Spleen (tissue), 11 donors: ENCODE results near the gene ITGA7. TPM values are rescaled to one million over a fixed set of nuclear protein-coding genes. Genes with fewer than 3 reads are reported as not detected.

Experiments used
- DNase-seq: peaks from one replicate; pipeline ENCODE4 v3.0.0-alpha.2; 2020
- H3K27ac ChIP-seq, 8 donors: fragments of 200-600 bp; sonication (generic) in 7 of 8; 1 replicate in 4 of 8; 2 replicates in 4 of 8; pipeline versions ENCODE4 v1.5.0 to v1.8.0; 2016 to 2021; ENCODE audit warnings: inconsistent platforms in 4 of 8, mild to moderate bottlenecking in 4 of 8, moderate library complexity in 1 of 8
- H3K27me3 ChIP-seq, 7 donors: fragments of 200-600 bp; sonication (generic) in 6 of 7; replicated peaks in 1 of 7; 1 replicate in 4 of 7; 2 replicates in 3 of 7; pipeline versions ENCODE4 v1.5.0 to v1.8.0; 2016 to 2021; ENCODE audit warnings: inconsistent platforms in 3 of 7, mild to moderate bottlenecking in 1 of 7
- H3K36me3 ChIP-seq, 6 donors: fragments of 200-600 bp; sonication (generic) in 5 of 6; 1 replicate in 4 of 6; 2 replicates in 2 of 6; pipeline versions ENCODE4 v1.5.0 to v1.8.0; 2016 to 2021; ENCODE audit warnings: inconsistent platforms in 2 of 6
- H3K4me1 ChIP-seq, 6 donors: fragments of 200-600 bp; sonication (generic) in 5 of 6; 1 replicate in 3 of 6; 2 replicates in 3 of 6; pipeline versions ENCODE4 v1.5.0 to v1.8.0; 2016 to 2021; ENCODE audit warnings: inconsistent platforms in 3 of 6
- H3K4me3 ChIP-seq, 8 donors: fragments of 200-600 bp; sonication (generic) in 7 of 8; 1 replicate in 4 of 8; 2 replicates in 4 of 8; pipeline versions ENCODE4 v1.5.0 to v1.8.0; 2016 to 2021; ENCODE audit warnings: inconsistent platforms in 4 of 8, mild to moderate bottlenecking in 4 of 8, moderate library complexity in 2 of 8
- H3K9me3 ChIP-seq, 8 donors: fragments of 200-600 bp; sonication (generic) in 7 of 8; 1 replicate in 4 of 8; 2 replicates in 4 of 8; pipeline versions ENCODE4 v1.5.0 to v1.8.0; 2016 to 2021; ENCODE audit warnings: inconsistent platforms in 4 of 8
- POLR2A ChIP-seq, 3 donors: fragments of 450-650 bp; IDR thresholded peaks; one replicate each; pipeline ENCODE4 v1.5.1; 2017; ENCODE audit warnings: antibody characterized with exemption in 3 of 3, mild to moderate bottlenecking in 1 of 3
- POLR2AphosphoS5 ChIP-seq, 3 donors: sonication (generic); formaldehyde crosslinking; IDR thresholded peaks; one replicate each; pipeline ENCODE4 v1.5.1; 2017; ENCODE audit warnings: antibody characterized with exemption in 3 of 3
- WGBS, 5 donors: extraction: QIAGEN DNeasy Blood & Tissue Kit in 3 of 5; methylation state at CpG; one replicate each; pipeline versions ENCODE4 v1.1.5 to v1.1.7; 2013 to 2018; 5-methylcytosine and 5-hydroxymethylcytosine counted together
- intact Hi-C: fragments of 100-400 bp; cut with DNase I; formaldehyde crosslinking; loops from one replicate; pipeline ENCODE4 v1.15.0; 2023; ENCODE audit warnings: low total_unique reads
- polyA plus RNA-seq, 3 donors: library from polyadenylated mRNA; stranded (reverse); fragments of 200-250 nt; gene quantifications; one replicate each; pipeline ENCODE4 v1.2.1, GENCODE V29; 2013
- total RNA-seq, 7 donors: library from RNA; depleted of rRNA in 3 of 7; stranded (reverse); fragments of >200 nt in 3 of 7; fragmentation: NEBNext Ultra II Directional in 4 of 7; extraction: Animal tissue kit (Norgen Biotek cat#: 25700) in 4 of 7; gene quantifications; one replicate each; pipeline versions ENCODE4 v1.1.0 to v1.2.1, GENCODE V29; 2016 to 2021
- TF ChIP-seq, protein P1 (sequence below), 11 experiments: fragments of 200-600 bp in 7 of 11; fragments of 450-650 bp in 4 of 11; sonication (generic) in 4 of 11; IDR thresholded peaks in 8 of 11; conservative IDR thresholded peaks in 3 of 11; 1 replicate in 7 of 11; 2 replicates in 4 of 11; pipeline versions ENCODE4 v1.4.0 to v1.8.0; 2016 to 2021; ENCODE audit warnings: antibody characterized with exemption in 11 of 11, inconsistent platforms in 4 of 11, mild to moderate bottlenecking in 1 of 11
- donor health status: healthy with polysubstance abuse.
- donor health status: DM: no; HTN: no; CAD: no; lungs with moderate emphysema.
- donor health status: DM: no; HTN: no; CAD: no.
- donor health status: Bipolar disorder and iron deficiency.
- donor health status: healthy.
- donor health status: DM: no; HTN: no; CAD: no.
- donor health status: DM: yes; HTN: yes; CAD: no.

ITGA7 gene
- total and polyA plus RNA-seq, 10 donors, result 4.4 to 93.2 (median 19.6) TPM

DNA sequence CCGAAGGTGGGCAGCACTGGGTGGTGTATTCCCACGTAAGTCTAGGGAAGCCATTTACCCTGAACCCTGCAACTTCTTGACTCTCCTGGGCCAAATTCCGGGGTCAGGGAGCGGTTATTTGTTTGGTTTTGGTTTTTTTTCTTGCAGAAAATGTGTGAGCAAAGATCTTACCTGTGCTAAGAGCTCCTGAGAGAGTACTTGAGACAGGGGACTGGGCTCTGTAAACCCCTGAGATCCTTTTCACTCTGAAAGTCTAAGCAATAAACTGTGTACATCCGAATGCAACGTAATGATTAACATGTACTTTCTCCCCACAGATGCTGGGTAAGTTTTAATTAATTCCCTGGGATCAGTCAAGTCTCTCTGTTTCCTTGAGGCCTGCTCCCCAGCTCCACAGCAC is 49.5 kb downstream of the ITGA7 start:
- Histone ChIP-seq H3K27me3 (no peaks in the 10 kb centered on the region), H3K27ac (no peak overlapping the region), H3K36me3 (no peaks in the 10 kb centered on the region), H3K4me1 (peaks cover 0 to 15% (median 8%) of the 10 kb centered on the region in 6 donors), H3K4me3 (no peak overlapping the region), H3K9me3 (no peaks in the 10 kb centered on the region)
- TF ChIP-seq, protein P1, sequence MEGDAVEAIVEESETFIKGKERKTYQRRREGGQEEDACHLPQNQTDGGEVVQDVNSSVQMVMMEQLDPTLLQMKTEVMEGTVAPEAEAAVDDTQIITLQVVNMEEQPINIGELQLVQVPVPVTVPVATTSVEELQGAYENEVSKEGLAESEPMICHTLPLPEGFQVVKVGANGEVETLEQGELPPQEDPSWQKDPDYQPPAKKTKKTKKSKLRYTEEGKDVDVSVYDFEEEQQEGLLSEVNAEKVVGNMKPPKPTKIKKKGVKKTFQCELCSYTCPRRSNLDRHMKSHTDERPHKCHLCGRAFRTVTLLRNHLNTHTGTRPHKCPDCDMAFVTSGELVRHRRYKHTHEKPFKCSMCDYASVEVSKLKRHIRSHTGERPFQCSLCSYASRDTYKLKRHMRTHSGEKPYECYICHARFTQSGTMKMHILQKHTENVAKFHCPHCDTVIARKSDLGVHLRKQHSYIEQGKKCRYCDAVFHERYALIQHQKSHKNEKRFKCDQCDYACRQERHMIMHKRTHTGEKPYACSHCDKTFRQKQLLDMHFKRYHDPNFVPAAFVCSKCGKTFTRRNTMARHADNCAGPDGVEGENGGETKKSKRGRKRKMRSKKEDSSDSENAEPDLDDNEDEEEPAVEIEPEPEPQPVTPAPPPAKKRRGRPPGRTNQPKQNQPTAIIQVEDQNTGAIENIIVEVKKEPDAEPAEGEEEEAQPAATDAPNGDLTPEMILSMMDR (IDR thresholded peaks at IDR 0.05 in 8 of 11, conservative IDR thresholded peaks at IDR 0.05 in 3 of 11), result no peak
- TF ChIP-seq POLR2A (IDR thresholded peaks at IDR 0.05), result no peak
- intact Hi-C loops, result no loop called here
- DNase-seq, result no peak
- 86 to 92% (median 90%) methylated on average over 6 of the region's 6 CpGs for WGBS, 5 donors

DNA sequence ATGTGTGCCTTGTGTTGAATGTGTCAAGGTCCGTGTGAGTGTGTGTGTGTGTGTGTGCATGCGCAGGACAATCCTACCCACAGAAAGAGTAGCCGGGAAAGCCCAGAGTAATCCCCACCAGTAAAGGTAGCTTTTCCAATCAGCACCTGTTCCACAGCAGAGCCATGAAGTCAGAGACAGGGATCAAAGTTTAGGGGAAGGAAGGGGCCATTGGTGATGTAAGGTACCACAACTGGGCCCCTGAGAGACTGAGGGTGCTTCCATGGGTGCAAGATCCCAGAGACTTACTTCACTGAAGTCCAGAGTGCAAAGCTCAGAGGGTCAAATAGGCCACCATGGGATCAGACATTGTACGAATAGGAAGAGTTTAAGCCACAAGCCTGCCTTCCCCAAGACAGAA is 50.5 kb downstream of the ITGA7 start:
- H3K27ac ChIP-seq, result no peak overlapping the region

GRCh38 chr12:55654511-55655214 is 53.0 kb downstream of the ITGA7 start:
- H3K27ac ChIP-seq, result no peak overlapping the region
- 85 to 95% (median 91%) methylated on average over 17 of the region's 17 CpGs for WGBS, 5 donors
- H3K4me1 ChIP-seq, result peaks cover 0 to 16% (median 7%) of the 10 kb centered on the region in 6 donors
- intact Hi-C loops, result no loop called here
- H3K36me3 ChIP-seq, result no peaks in the 10 kb centered on the region
- H3K9me3 ChIP-seq, result peaks cover 0 to 16% (median 4%) of the 10 kb centered on the region in 8 donors
- TF ChIP-seq POLR2A (IDR thresholded peaks at IDR 0.05) (no peak), POLR2AphosphoS5 (IDR thresholded peaks at IDR 0.05) (no peak)
- TF ChIP-seq, protein P1 (IDR thresholded peaks at IDR 0.05 in 8 of 11, conservative IDR thresholded peaks at IDR 0.05 in 3 of 11), result no peak
- no peaks in the 10 kb centered on the region for H3K27me3 ChIP-seq
- no peak overlapping the region for H3K4me3 ChIP-seq
- DNase-seq, result no peak

More for the DNA sequence above, 50.5 kb downstream of the ITGA7 start:
- Histone ChIP-seq H3K36me3 (no peaks in the 10 kb centered on the region), H3K4me1 (peaks cover 0 to 15% (median 8%) of the 10 kb centered on the region in 6 donors), H3K4me3 (no peak overlapping the region), H3K9me3 (no peaks in the 10 kb centered on the region), H3K27me3 (no peaks in the 10 kb centered on the region)
- intact Hi-C loops, result no loop called here
- WGBS, 5 donors, result 61 to 86% (median 79%) methylated on average over 4 of the region's 4 CpGs
- no peak for DNase-seq
- TF ChIP-seq, protein P1 (IDR thresholded peaks at IDR 0.05 in 8 of 11, conservative IDR thresholded peaks at IDR 0.05 in 3 of 11), result no peak
- no peak for TF ChIP-seq POLR2AphosphoS5 (IDR thresholded peaks at IDR 0.05)
- TF ChIP-seq POLR2A (IDR thresholded peaks at IDR 0.05), result no peak

DNA sequence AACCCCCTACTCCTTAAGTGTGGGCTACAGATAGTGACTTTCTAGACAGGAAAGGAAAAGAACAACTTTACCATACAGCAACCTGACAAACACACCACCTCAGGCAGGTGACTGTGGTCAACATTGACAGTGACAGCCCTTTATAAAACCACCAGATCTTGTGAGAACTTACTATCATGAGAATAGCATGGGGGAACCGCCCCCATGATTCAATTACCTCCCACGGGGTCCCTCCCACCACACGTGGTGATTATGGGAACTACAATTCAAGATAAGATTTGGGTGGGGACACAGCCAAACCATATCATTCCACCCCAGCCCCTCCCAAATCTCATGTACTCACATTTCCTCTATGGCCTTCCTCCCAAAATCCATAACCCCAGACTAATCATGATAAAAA is 54.7 kb downstream of the ITGA7 start:
- TF ChIP-seq, protein P1 (IDR thresholded peaks at IDR 0.05 in 8 of 11, conservative IDR thresholded peaks at IDR 0.05 in 3 of 11), result no peak
- TF ChIP-seq POLR2A (IDR thresholded peaks at IDR 0.05) (no peak), POLR2AphosphoS5 (IDR thresholded peaks at IDR 0.05) (no peak)
- H3K27me3 ChIP-seq, result no peaks in the 10 kb centered on the region
- H3K36me3 ChIP-seq, result no peaks in the 10 kb centered on the region
- H3K27ac ChIP-seq, result no peak overlapping the region
- peaks cover 0 to 24% (median 6%) of the 10 kb centered on the region in 8 donors for H3K9me3 ChIP-seq
- intact Hi-C loops, result no loop called here
- WGBS, 5 donors, result 61 to 69% (median 67%) methylated on average over 3 of the region's 3 CpGs
- no peak overlapping the region for H3K4me3 ChIP-seq
- peaks cover 0 to 16% (median 7%) of the 10 kb centered on the region in 6 donors for H3K4me1 ChIP-seq
- DNase-seq, result no peak
